ENCODE results near the gene PDE3B. TPM values are rescaled to one million over a fixed set of nuclear protein-coding genes. Genes with fewer than 3 reads are reported as not detected.

Gene PDE3B
- polyA plus RNA-seq, 1 of the 3 experiments (the other 2 are of a cell fraction): 0.26 TPM

- ChIA-PET POLR2A (no interaction called here), CTCF (no interaction called here)
- Histone ChIP-seq H3K9me3 (no peaks in the 10 kb centered on the region), H3K9ac (no peak overlapping the region), H3K27ac (ENCODE audit: low read depth in 2 of 2, low read length in 1 of 2) (no peak overlapping the region), H4K20me1 (ENCODE audit: insufficient read depth) (no peaks in the 10 kb centered on the region), H3K79me2 (ENCODE audit: insufficient read depth) (no peaks in the 10 kb centered on the region), H3K36me3 (replicated peaks in 1 of 2; ENCODE audit: control insufficient read depth in 1 of 2, insufficient read depth in 2 of 2, low read length in 1 of 2) (no peaks in the 10 kb centered on the region), H3F3A (replicated peaks; ENCODE audit: insufficient read depth) (no peaks in the 10 kb centered on the region), H3K4me2 (no peak overlapping the region), H2AFZ (ENCODE audit: low read depth) (no peak overlapping the region), H3K4me1 (ENCODE audit: control insufficient read depth in 1 of 2, insufficient read depth in 2 of 2, low read depth in 1 of 2, low read length in 1 of 2) (no peaks in the 10 kb centered on the region), H3K4me3 (ENCODE audit: low read depth in 2 of 2, low read length in 1 of 2) (no peak overlapping the region), H3K27me3 (ENCODE audit: insufficient read depth) (no peaks in the 10 kb centered on the region), H3K9me2 (no peaks in the 10 kb centered on the region)
- TF ChIP-seq GATA2 (CRISPR knock-in tag; IDR thresholded peaks at IDR 0.05) (no peak), USF1 (IDR thresholded peaks at IDR 0.05; ENCODE audit: borderline replicate concordance, low read depth) (no peak), RXRA (IDR thresholded peaks at IDR 0.05; ENCODE audit: borderline replicate concordance, low read depth) (no peak), POLR2AphosphoS5 (IDR thresholded peaks at IDR 0.05; ENCODE audit: low read depth, low read length) (no peak), FOXJ3 (CRISPR knock-in tag; IDR thresholded peaks at IDR 0.05) (no peak), ELF1 (IDR thresholded peaks at IDR 0.05) (no peak)
- 91% methylated on average over 4 of the region's 4 CpGs for WGBS (ENCODE audit: low lambda C conversion rate)
- no peak for DNase-seq
Observed at GRCh38 chr11:14852571-14853177, 209.1 kb downstream of the PDE3B start.

- Histone ChIP-seq H3K9me3 (no peaks in the 10 kb centered on the region), H3K27me3 (ENCODE audit: insufficient read depth) (no peaks in the 10 kb centered on the region), H2AFZ (ENCODE audit: low read depth) (no peak overlapping the region), H3F3A (replicated peaks; ENCODE audit: insufficient read depth) (no peaks in the 10 kb centered on the region), H3K36me3 (replicated peaks in 1 of 2; ENCODE audit: control insufficient read depth in 1 of 2, insufficient read depth in 2 of 2, low read length in 1 of 2) (no peaks in the 10 kb centered on the region), H3K4me1 (ENCODE audit: control insufficient read depth in 1 of 2, insufficient read depth in 2 of 2, low read depth in 1 of 2, low read length in 1 of 2) (no peaks in the 10 kb centered on the region), H3K27ac (ENCODE audit: low read depth in 2 of 2, low read length in 1 of 2) (no peak overlapping the region), H4K20me1 (ENCODE audit: insufficient read depth) (no peaks in the 10 kb centered on the region), H3K9ac (no peak overlapping the region), H3K9me2 (no peaks in the 10 kb centered on the region), H3K4me2 (no peak overlapping the region), H3K4me3 (ENCODE audit: low read depth in 2 of 2, low read length in 1 of 2) (no peak overlapping the region), H3K79me2 (ENCODE audit: insufficient read depth) (no peaks in the 10 kb centered on the region)
- DNase-seq: no peak
- ChIA-PET POLR2A (no interaction called here), CTCF (interaction anchor here (1.3 kb wide), 1 partner anchor 64 kb away, joined by 3 read pairs; no protein-coding TSS in a partner anchor)
- no peak for TF ChIP-seq RXRA (IDR thresholded peaks at IDR 0.05; ENCODE audit: borderline replicate concordance, low read depth)
- TF ChIP-seq PBX3 (IDR thresholded peaks at IDR 0.05): no peak
- TF ChIP-seq FOSL2 (IDR thresholded peaks at IDR 0.05; ENCODE audit: borderline replicate concordance, low read depth): no peak
Observed at GRCh38 chr11:14854057-14854456, 210.5 kb downstream of the PDE3B start.

- POLR2A ChIA-PET: no interaction called here
- 78% methylated on average over 1 of the region's 1 CpG for WGBS (ENCODE audit: low lambda C conversion rate)
- H3K4me3 ChIP-seq (ENCODE audit: low read depth in 2 of 2, low read length in 1 of 2): no peak overlapping the region
- no peak overlapping the region for H2AFZ ChIP-seq (ENCODE audit: low read depth)
- DNase-seq: no peak
- H3K79me2 ChIP-seq (ENCODE audit: insufficient read depth): no peaks in the 10 kb centered on the region
- H3K9me2 ChIP-seq: no peaks in the 10 kb centered on the region
- H3F3A ChIP-seq (replicated peaks; ENCODE audit: insufficient read depth): peaks cover 3% of the 10 kb centered on the region
- no peaks in the 10 kb centered on the region for H3K4me1 ChIP-seq (ENCODE audit: control insufficient read depth in 1 of 2, insufficient read depth in 2 of 2, low read depth in 1 of 2, low read length in 1 of 2)
- H3K9me3 ChIP-seq: no peaks in the 10 kb centered on the region
- no peaks in the 10 kb centered on the region for H3K27me3 ChIP-seq (ENCODE audit: insufficient read depth)
- H4K20me1 ChIP-seq (ENCODE audit: insufficient read depth): no peaks in the 10 kb centered on the region
- no peak overlapping the region for H3K9ac ChIP-seq
- H3K4me2 ChIP-seq: no peak overlapping the region
- no peak overlapping the region for H3K27ac ChIP-seq (ENCODE audit: low read depth in 2 of 2, low read length in 1 of 2)
- H3K36me3 ChIP-seq (replicated peaks in 1 of 2; ENCODE audit: control insufficient read depth in 1 of 2, insufficient read depth in 2 of 2, low read length in 1 of 2): no peaks in the 10 kb centered on the region
- CTCF ChIA-PET: interaction anchor here (1.6 kb wide), 1 partner anchor 36 kb away, joined by 5 read pairs; the partner anchor contains the start of gene CYP2R1
- TF ChIP-seq EP300 (IDR thresholded peaks at IDR 0.05; ENCODE audit: borderline replicate concordance in 1 of 2, low read depth in 1 of 2, low read length in 1 of 2) (no peak), CHD2 (IDR thresholded peaks at IDR 0.05; ENCODE audit: low read length, partially characterized antibody) (no peak), SIN3A (IDR thresholded peaks at IDR 0.05; ENCODE audit: borderline replicate concordance, low read depth, low read length) (no peak), FOXM1 (IDR thresholded peaks at IDR 0.05; ENCODE audit: low read depth) (no peak), EZH2phosphoT487 (IDR thresholded peaks at IDR 0.05; ENCODE audit: borderline replicate concordance, low read depth) (no peak), GATA2 (CRISPR knock-in tag; IDR thresholded peaks at IDR 0.05) (no peak), REST (IDR thresholded peaks at IDR 0.05; ENCODE audit: low read depth, low read length) (no peak)
Observed at GRCh38 chr11:14855890-14856289, 212.3 kb downstream of the PDE3B start.

Measured in SK-N-SH (cell line).